ENCODE data around the gene PSMF1.
A peak's percentile ranks its signal among the peaks of the same experiment; 100 is the strongest.

Gene PSMF1

DNA sequence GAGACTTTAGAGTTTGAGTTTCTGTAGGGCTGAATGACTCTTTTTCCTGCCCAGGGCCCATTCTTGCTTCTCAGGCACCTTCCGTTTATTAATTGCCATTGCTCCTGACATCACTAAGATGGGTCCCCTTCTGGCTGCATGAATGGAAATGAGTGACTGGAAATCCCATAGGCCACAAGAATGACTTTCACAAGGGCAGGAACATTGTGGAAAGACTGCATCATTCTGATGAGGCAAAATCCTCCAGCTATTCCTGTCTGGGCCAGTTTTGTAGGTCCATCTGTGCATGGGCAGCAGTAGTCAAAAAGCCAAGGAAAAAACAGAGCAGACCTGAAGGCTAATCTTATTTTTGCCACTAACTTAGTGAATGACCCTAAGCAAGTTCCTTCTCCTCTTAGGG lies 47.1 kb downstream of the PSMF1 start:
- no peak for DNase-seq

GRCh38 chr20:1165941-1166340 lies 47.5 kb downstream of the PSMF1 start:
- peak in 1 of 2 experiments; percentile 4 for DNase-seq

- DNase-seq: no peak
Measured at GRCh38 chr20:1166948-1167720, 48.7 kb downstream of the PSMF1 start.

DNA sequence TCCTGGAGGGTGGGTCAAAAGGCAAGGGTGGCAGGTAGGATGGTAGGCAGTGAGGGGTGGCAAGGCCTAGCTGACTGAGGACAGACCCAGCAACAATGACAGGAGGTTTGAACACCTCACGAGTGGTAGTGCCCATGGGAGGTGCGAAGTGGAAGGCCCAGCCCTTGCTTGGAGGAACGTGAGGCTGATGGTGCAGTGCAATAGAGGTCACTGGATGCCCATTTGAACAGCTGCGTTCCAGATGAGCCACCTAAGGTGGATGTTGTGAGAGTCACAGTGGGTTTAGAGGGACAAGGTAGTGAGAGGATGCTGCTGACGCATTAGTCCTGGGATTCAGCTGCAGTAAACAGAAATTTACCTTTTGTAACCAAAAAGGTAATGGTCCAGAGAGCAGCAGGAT lies 50.8 kb downstream of the PSMF1 start:
- DNase-seq: no peak

- DNase-seq: peak in 1 of 2 experiments; percentile 13
Measured at GRCh38 chr20:1171461-1172093, 53.2 kb downstream of the PSMF1 start.

GRCh38 chr20:1173698-1174097 lies 55.3 kb downstream of the PSMF1 start:
- DNase-seq: no peak

DNA sequence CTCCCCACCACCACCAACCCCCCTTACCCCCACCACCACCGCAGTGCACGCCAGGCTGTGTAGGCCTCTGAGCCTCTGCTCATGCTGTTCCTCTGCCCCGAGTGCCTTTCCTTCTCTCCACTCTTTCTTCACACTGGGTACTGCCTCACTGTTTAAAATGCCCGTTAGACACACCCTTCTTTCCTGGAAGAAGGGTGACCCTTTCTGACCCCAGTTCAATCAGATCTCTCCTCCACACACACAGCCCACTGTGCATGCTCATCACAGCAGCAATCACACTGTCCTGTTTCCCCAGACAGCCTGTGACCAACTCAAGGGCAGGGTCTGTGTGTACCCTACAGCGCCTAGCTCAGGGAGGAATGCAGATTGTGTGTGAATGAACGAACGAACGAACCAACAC lies 56.4 kb downstream of the PSMF1 start:
- DNase-seq: no peak

- DNase-seq: no peak
Measured at GRCh38 chr20:1177680-1178079, 59.3 kb downstream of the PSMF1 start.

DNA sequence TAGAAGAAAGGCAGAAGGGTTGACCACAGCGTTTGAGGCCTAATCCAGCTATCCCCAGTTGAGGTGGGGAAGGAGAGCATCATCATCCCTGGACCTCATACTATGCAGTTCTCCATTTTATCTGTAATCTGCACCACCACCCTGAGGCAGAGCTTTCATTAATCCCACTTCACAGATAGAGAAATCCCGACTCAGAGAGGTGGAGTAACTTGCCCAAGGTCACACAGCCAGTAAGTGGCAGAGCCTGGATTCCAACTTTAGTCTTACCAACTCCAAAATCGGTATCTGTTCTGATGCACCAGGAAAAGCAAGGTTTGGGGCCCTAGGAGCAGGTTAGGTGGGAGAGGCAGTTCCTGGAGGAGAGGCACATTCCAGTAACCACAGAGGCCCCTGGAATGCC lies 59.7 kb downstream of the PSMF1 start:
- DNase-seq: no peak

GRCh38 chr20:1178623-1179022 lies 60.2 kb downstream of the PSMF1 start:
- DNase-seq: no peak

GRCh38 chr20:1180949-1181348 lies 62.5 kb downstream of the PSMF1 start:
- DNase-seq: no peak

DNA sequence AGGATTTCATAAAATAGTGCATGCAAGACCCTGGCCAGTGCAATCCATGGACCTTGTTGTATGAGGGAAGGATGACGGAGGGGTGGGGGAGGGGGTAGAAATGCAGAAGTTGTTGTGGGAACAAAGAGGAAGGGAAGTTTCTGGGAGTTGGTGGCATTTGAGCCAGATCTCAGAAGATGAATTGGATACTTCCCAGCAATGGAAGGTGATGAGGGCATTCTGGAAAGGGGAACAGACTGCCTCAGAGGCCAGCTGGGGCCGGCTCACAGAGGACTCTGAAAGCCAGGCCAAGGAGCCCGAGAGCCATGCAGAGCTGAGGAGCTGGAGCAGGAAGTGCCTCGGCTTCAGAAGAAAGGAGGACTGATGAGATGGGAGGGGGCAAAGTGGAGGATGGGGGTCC lies 63.7 kb downstream of the PSMF1 start:
- no peak for DNase-seq

DNA sequence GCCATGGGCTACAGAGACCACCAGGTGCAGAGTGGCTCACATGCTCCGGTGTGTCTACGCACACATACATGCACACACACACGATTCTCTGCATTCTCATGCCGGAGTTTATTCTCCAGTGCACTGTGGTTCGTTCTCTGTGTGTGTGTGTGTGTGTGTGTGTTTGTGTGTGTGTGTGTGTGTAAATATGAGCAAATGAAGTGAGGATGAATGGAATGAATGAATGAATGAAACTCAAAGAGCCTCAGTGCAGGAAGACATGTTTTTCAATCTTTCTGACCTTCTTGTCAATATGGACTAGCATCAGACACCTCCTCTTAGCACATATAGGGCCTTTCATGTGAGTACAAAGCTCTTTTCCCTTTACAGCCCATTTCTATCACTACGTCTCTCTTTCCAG lies 64.8 kb downstream of the PSMF1 start:
- DNase-seq: no peak

DNA sequence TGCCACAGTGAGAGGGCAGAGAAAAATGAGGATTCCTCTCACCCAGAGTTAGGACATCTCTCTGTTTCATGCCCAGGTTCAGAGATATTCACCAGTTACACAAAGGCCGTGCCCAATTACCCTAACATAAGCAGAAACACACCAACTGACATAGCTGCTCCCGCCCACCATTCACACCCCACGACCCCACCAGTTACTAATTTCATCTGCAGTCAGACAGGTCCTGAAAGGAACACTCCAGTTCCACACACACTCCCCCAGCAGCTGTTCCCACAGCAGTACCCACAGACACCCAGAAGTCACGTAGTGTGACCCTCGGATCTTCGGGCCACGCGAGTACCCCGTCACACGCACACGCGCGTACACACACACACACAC lies 65.8 kb downstream of the PSMF1 start:
- DNase-seq: no peak

GRCh38 chr20:1184638-1185315 lies 66.4 kb downstream of the PSMF1 start, which contains the start of gene TMEM74B:
Gene TMEM74B (minus strand): TSS chr20:1184981. CDS start chr20:1183801, 1,180 bp downstream.
- no peak for DNase-seq

DNA sequence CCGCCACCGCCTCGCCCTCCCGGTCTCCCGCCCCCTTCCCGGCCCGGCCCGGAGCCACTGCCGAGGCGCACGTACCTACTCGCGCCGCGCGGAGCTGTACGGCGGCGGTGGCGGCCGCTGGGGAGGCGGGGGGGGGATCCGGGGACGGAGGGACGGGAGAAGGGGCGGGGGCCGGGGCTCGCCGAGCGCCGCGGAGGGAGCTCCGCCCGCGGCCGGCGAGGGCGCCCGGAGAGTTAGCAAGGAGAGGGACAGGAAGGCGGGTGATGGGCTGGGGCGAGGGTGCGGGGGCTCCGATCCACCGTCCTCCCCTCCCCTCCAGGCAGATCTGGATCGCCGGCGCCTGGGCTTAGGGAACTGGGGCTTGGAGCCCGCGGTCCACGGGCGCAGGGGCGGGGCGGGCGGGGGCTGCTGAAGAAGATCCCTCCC lies 66.9 kb downstream of the PSMF1 start:
- no peak for DNase-seq

DNA sequence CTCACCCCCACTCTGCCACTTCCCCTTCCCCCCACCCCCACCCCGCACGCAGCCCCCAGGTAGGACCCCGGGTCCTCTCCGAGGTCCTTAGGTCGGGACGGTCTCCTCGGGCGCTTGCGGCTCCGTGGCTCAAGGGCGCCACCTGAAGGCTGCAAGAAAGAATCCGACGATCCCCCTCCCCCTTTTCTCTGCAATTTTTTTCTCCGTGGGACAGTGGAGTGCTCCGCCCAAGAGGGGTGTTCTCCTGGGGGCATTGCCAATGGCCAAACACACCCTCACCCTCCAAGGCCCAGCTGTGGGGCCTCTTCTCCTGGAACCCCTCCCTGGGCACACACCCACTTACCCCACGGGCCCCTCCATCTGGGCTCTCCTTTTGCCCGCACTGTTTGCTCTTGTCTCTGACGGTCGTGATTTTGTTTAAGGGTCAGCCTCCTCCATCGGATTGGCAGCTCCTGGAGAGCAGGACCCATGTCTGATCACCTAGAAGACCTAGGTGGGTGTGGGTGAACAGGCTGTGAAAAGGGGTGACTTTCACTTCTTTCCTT lies 67.5 kb downstream of the PSMF1 start:
- DNase-seq: peak in 1 of 2 experiments; percentile 6

GRCh38 chr20:1186367-1186991 lies 68.1 kb downstream of the PSMF1 start:
- no peak for DNase-seq

- DNase-seq: no peak
Measured at GRCh38 chr20:1187605-1188171, 69.3 kb downstream of the PSMF1 start.

GRCh38 chr20:1188347-1188746 lies 69.9 kb downstream of the PSMF1 start:
- DNase-seq: no peak

GRCh38 chr20:1189827-1190226 lies 71.4 kb downstream of the PSMF1 start:
- no peak for DNase-seq

GRCh38 chr20:1190847-1191246 lies 72.4 kb downstream of the PSMF1 start:
- DNase-seq: no peak

DNA sequence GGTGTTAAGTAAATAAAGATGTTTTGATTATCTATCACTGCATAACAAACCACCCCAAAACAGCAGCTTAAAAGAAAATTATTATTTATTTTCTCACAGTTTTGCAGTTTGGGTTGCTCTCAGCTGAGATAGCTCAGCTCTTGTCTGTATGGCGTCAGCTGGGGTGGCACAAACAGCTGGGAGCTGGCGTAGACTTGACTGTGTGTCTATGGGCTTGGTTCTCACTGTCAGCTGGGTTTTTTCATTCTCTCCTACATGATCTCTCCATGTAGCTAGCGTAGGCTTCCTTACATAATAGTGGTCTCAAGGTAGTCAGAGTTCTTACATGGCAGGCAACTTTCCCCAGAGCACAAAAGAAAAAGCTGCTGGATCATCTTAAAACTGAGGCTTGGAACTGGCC lies 72.9 kb downstream of the PSMF1 start:
- no peak for DNase-seq
